Activated naive CD8-positive, alpha-beta T cell treated with anti-CD3 and anti-CD28 coated beads for 36 hours (primary cell): ENCODE results near the gene PALLD. TPM values are rescaled to one million over a fixed set of nuclear protein-coding genes. Genes with fewer than 3 reads are reported as not detected.

ENCODE experiments used
- DNase-seq: peaks from one replicate; pipeline ENCODE4 v3.0.0; 2021
- H3K27ac Mint-ChIP-seq: one replicate; pipeline ENCODE4 v1.8.0; 2022; ENCODE audit warnings: mild to moderate bottlenecking, moderate library complexity, mixed read lengths
- H3K27me3 Mint-ChIP-seq: one replicate; pipeline ENCODE4 v1.8.0; 2022; ENCODE audit warnings: mild to moderate bottlenecking, mixed read lengths
- H3K36me3 Mint-ChIP-seq: one replicate; pipeline ENCODE4 v1.8.0; 2021; ENCODE audit warnings: mild to moderate bottlenecking, mixed read lengths
- H3K4me1 Mint-ChIP-seq: one replicate; pipeline ENCODE4 v1.8.0; 2021; ENCODE audit warnings: mixed read lengths
- H3K4me3 Mint-ChIP-seq: one replicate; pipeline ENCODE4 v1.8.0; 2022; ENCODE audit warnings: mild to moderate bottlenecking, moderate library complexity, mixed read lengths
- H3K9me3 Mint-ChIP-seq: one replicate; pipeline ENCODE4 v1.8.0; 2022; ENCODE audit warnings: mixed read lengths
- total RNA-seq, 2 experiments: library from RNA; stranded (reverse); gene quantifications; one replicate each; pipeline ENCODE4 v1.2.3, GENCODE V29; 2021

Gene PALLD
- total RNA-seq, 2 experiments from 2014 or later: 0.41 to 0.94 TPM

- Mint-ChIP-seq H3K27me3 (peaks cover 81% of the 10 kb centered on the region), H3K4me3 (peak overlapping the region; percentile 82), H3K4me1 (peaks cover 2% of the 10 kb centered on the region), H3K9me3 (no peaks in the 10 kb centered on the region), H3K36me3 (no peaks in the 10 kb centered on the region), H3K27ac (no peak overlapping the region)
- peak; percentile 53 for DNase-seq
Measured at GRCh38 chr4:168877511-168878491, 380.9 kb downstream of the PALLD start.

GRCh38 chr4:168878623-168879022 lies 381.8 kb downstream of the PALLD start:
- H3K4me1 Mint-ChIP-seq: peaks cover 2% of the 10 kb centered on the region
- peak overlapping the region; percentile 82 for H3K4me3 Mint-ChIP-seq
- H3K27me3 Mint-ChIP-seq: peaks cover 79% of the 10 kb centered on the region
- no peaks in the 10 kb centered on the region for H3K9me3 Mint-ChIP-seq
- no peaks in the 10 kb centered on the region for H3K36me3 Mint-ChIP-seq
- H3K27ac Mint-ChIP-seq: no peak overlapping the region
- no peak for DNase-seq

GRCh38 chr4:168879188-168879587 lies 382.3 kb downstream of the PALLD start:
- Mint-ChIP-seq H3K27ac (no peak overlapping the region), H3K4me1 (peaks cover 2% of the 10 kb centered on the region), H3K9me3 (no peaks in the 10 kb centered on the region), H3K4me3 (no peak overlapping the region), H3K27me3 (peaks cover 74% of the 10 kb centered on the region), H3K36me3 (no peaks in the 10 kb centered on the region)
- DNase-seq: no peak

GRCh38 chr4:168880072-168880675 lies 383.3 kb downstream of the PALLD start:
- H3K9me3 Mint-ChIP-seq: no peaks in the 10 kb centered on the region
- no peak for DNase-seq
- peaks cover 2% of the 10 kb centered on the region for H3K4me1 Mint-ChIP-seq
- H3K27me3 Mint-ChIP-seq: peaks cover 66% of the 10 kb centered on the region
- no peak overlapping the region for H3K27ac Mint-ChIP-seq
- H3K36me3 Mint-ChIP-seq: no peaks in the 10 kb centered on the region
- H3K4me3 Mint-ChIP-seq: no peak overlapping the region

- Mint-ChIP-seq H3K4me3 (no peak overlapping the region), H3K4me1 (peaks cover 2% of the 10 kb centered on the region), H3K36me3 (no peaks in the 10 kb centered on the region), H3K27ac (no peak overlapping the region), H3K9me3 (no peaks in the 10 kb centered on the region), H3K27me3 (peaks cover 57% of the 10 kb centered on the region)
- DNase-seq: no peak
Measured at GRCh38 chr4:168880811-168881595, 384.2 kb downstream of the PALLD start.

- no peak overlapping the region for H3K4me3 Mint-ChIP-seq
- H3K4me1 Mint-ChIP-seq: peaks cover 2% of the 10 kb centered on the region
- H3K36me3 Mint-ChIP-seq: no peaks in the 10 kb centered on the region
- no peak overlapping the region for H3K27ac Mint-ChIP-seq
- H3K27me3 Mint-ChIP-seq: peaks cover 48% of the 10 kb centered on the region
- no peak for DNase-seq
- no peaks in the 10 kb centered on the region for H3K9me3 Mint-ChIP-seq
Measured at GRCh38 chr4:168881781-168882420, 385.0 kb downstream of the PALLD start.

- no peaks in the 10 kb centered on the region for H3K36me3 Mint-ChIP-seq
- no peak for DNase-seq
- H3K27ac Mint-ChIP-seq: no peak overlapping the region
- no peaks in the 10 kb centered on the region for H3K9me3 Mint-ChIP-seq
- H3K27me3 Mint-ChIP-seq: peaks cover 40% of the 10 kb centered on the region
- H3K4me3 Mint-ChIP-seq: no peak overlapping the region
- peaks cover 2% of the 10 kb centered on the region for H3K4me1 Mint-ChIP-seq
Measured at GRCh38 chr4:168882650-168883233, 385.9 kb downstream of the PALLD start.

- Mint-ChIP-seq H3K4me3 (no peak overlapping the region), H3K9me3 (no peaks in the 10 kb centered on the region), H3K36me3 (no peaks in the 10 kb centered on the region), H3K4me1 (no peaks in the 10 kb centered on the region), H3K27me3 (peaks cover 34% of the 10 kb centered on the region), H3K27ac (no peak overlapping the region)
- no peak for DNase-seq
Measured at GRCh38 chr4:168883513-168883912, 386.7 kb downstream of the PALLD start.

GRCh38 chr4:168884251-168885124 lies 387.6 kb downstream of the PALLD start:
- no peaks in the 10 kb centered on the region for H3K36me3 Mint-ChIP-seq
- H3K9me3 Mint-ChIP-seq: no peaks in the 10 kb centered on the region
- no peak overlapping the region for H3K4me3 Mint-ChIP-seq
- peaks cover 26% of the 10 kb centered on the region for H3K27me3 Mint-ChIP-seq
- H3K4me1 Mint-ChIP-seq: no peaks in the 10 kb centered on the region
- DNase-seq: no peak
- no peak overlapping the region for H3K27ac Mint-ChIP-seq

- no peak for DNase-seq
- H3K4me3 Mint-ChIP-seq: no peak overlapping the region
- H3K27me3 Mint-ChIP-seq: peaks cover 17% of the 10 kb centered on the region
- H3K4me1 Mint-ChIP-seq: no peaks in the 10 kb centered on the region
- no peak overlapping the region for H3K27ac Mint-ChIP-seq
- no peaks in the 10 kb centered on the region for H3K9me3 Mint-ChIP-seq
- no peaks in the 10 kb centered on the region for H3K36me3 Mint-ChIP-seq
Measured at GRCh38 chr4:168885400-168885799, 388.5 kb downstream of the PALLD start.

GRCh38 chr4:168886351-168886750 lies 389.5 kb downstream of the PALLD start:
- no peak for DNase-seq
- Mint-ChIP-seq H3K36me3 (no peaks in the 10 kb centered on the region), H3K27me3 (peaks cover 7% of the 10 kb centered on the region), H3K4me1 (no peaks in the 10 kb centered on the region), H3K4me3 (no peak overlapping the region), H3K9me3 (no peaks in the 10 kb centered on the region), H3K27ac (no peak overlapping the region)

GRCh38 chr4:168887809-168888208 lies 391.0 kb downstream of the PALLD start:
- Mint-ChIP-seq H3K27me3 (no peaks in the 10 kb centered on the region), H3K36me3 (peaks cover 3% of the 10 kb centered on the region), H3K9me3 (no peaks in the 10 kb centered on the region), H3K27ac (no peak overlapping the region), H3K4me3 (no peak overlapping the region), H3K4me1 (no peaks in the 10 kb centered on the region)
- DNase-seq: no peak

GRCh38 chr4:168888715-168889215 lies 391.9 kb downstream of the PALLD start:
- Mint-ChIP-seq H3K4me1 (no peaks in the 10 kb centered on the region), H3K36me3 (peaks cover 3% of the 10 kb centered on the region), H3K4me3 (no peak overlapping the region), H3K9me3 (no peaks in the 10 kb centered on the region), H3K27me3 (no peaks in the 10 kb centered on the region), H3K27ac (no peak overlapping the region)
- DNase-seq: no peak
